GM21423 (cell line): ENCODE data around the gene SVEP1.

Experiments used
- ATAC-seq: cut with Tn5 transposase; IDR thresholded peaks from one replicate; pipeline ENCODE4 v1.9.1; 2021; ENCODE audit warnings: mild to moderate bottlenecking, moderate library complexity; ENCODE audit not compliant: unreplicated experiment

SVEP1 gene

DNA sequence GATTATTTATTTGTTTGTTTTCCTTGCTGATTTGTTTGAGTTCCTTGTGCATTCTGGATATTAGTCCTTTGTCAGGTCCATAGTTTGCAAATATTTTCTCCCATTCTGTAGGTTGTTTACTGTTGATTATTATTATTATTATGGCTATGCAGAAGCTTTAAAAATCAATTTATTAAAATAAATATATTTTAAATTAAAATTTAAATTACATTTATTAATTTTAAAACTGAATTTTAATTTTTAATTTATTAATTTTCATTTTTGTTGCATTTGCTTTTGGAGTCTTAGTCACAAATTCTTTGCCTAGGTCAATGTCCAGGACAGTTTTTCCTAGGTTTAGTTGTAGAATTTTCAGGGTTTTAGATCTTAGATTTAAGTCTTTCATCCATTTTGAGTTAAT is 50.9 kb downstream of the SVEP1 start:
- ATAC-seq: no peak

DNA sequence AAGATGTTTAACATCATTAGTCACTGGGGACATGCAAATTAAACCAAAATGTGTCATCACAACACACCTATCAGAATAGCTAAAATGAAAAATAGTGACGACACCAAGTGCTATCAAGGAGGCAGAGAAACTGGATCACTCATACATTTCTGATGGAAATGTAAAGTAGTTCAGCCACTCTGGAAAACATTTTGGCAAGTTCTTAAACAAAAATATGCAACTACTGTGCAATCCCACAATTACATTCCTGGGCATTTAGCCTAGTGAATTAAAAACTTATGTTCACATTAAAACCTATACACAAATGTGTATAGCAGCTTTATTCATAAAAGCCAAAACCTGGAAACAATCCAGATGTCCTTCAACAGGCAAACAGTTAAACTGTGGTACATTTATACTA is 53.1 kb downstream of the SVEP1 start:
- ATAC-seq: no peak

DNA sequence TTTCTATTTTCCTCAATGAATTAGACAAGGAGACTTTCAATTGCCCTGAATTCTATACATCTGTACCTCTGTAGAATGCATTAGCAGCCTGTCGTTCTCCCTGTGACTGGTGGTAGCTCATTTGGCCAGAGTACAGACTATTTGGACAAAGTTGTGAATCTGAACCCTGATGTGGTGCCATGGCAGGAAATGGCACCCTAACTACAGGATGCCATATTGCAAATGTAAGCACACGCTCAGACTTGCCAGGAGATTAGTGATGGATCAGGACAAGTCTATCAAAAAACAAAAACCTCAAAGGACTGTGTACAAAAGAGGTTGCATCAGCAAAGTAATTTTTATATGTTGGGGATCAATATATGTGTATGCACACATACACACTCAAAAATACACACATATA is 58.3 kb downstream of the SVEP1 start:
- ATAC-seq: no peak

DNA sequence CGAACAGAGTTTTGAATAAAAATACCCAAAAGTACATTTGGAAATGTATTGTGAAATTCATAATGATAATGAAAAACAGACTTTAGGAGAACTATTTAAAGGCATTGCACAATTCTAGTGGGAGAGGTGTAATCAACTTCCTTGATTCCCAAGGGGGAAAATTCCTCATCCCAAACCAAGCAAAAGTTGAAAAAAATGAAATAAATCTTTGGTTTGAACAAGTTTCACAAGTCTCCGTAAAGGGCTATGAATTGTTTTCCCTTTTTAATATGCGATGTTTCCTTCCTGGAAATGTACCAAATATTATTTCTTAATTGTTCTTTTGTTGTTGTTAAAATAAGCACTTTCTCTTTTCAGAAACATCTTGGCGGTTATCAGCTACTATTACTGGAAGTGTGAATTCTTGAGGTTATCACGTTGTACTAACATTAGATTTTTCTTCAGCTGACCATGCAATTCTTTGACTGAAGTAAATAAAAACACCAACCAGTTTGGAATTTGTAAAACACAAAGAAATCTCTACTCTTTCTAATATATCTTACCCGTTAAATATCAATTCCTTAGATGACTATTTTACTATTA is 59.3 kb downstream of the SVEP1 start:
- no peak for ATAC-seq

DNA sequence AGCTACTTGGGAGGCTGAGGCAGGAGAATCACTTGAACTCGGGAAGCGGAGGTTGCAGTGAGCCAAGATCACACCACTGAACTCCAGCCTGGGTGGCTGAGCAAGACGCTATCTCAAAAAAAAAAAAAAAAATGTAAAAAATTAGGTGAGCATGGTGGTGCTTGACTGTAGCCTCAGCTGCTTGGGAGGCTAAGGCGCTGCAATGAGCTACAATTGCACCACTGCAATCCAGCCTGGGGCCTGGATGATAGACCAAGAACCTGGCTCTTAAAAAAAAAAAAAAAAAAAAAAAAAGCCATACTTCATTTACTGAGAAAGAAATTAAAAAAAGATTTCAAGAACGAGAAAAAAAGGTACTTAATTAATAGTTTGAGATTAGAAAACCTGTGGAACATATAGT is 62.1 kb downstream of the SVEP1 start:
- no peak for ATAC-seq

DNA sequence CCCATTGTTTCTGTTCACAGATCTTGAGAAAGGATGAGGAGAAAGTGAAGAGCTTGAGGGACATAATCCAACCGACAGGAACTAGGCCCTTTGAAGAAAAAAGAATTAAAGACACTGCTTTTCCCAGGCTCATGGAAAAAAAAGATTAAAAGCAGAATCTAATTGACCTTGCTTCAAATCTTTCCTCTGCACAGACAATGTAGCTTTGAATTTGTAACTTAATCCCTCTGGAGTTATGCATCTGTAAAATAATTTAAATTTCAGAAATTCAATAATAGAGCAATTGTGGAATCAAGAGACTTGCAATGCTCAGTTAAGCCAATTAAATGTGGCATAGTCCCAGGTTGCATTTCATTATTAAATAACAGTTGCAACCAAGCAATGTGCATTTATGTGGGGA is 64.6 kb downstream of the SVEP1 start:
- ATAC-seq: no peak

DNA sequence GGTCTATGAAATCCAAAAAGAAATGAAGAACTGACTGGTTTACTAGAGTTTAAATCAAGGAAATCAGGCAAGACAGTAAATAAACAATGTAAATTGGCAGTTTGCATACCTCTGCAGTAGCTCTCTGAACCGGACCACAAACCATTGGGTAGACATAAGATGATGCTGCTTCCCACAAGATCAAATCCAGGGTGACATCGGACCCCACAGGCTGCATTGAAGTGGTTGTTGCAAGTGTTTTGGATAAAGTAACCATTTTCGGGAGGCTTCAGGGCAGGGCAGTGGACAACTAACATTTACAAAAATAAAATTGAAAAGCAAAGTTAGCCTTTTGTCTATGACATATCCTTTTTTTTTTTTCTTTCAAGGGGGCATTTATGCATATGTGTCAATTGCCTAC is 66.7 kb downstream of the SVEP1 start:
- ATAC-seq: no peak

DNA sequence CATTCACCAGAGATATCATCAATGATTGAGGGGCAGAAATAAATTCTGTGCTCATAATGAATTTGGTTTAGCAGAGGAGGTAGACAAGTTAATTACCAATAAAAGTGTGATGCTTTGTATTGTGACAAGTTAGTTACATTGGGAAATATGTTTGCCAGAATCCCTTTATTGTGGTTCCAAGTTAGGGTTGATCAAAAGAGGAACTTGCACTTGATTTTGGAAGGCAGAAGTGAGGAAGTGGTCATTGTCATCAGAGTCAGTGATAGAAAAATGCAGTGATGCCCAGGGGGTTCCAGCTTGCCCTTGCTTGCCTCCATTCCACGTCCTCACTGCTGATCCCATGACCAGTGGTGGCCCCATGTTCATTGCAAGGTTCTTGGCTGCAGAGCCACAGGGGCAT is 69.7 kb downstream of the SVEP1 start:
- no peak for ATAC-seq

DNA sequence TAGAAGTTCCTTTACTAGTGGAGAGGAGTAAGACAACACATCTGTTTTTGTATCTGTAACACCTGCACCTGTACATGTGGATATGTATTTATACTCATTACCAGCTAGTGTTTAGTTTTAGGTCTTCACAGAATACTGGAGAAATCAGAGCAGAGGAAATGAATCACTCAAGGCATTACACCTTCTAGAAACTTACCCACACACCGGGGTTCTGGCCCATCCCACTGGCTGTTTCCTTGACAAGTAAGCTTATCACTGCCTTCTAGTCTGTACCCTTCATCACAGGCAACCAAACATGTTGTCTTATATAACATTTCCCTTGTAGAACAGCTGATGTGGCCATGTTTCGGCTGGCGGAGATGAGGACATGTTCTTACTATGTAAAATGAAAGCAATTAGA is 76.7 kb downstream of the SVEP1 start:
- ATAC-seq: no peak

DNA sequence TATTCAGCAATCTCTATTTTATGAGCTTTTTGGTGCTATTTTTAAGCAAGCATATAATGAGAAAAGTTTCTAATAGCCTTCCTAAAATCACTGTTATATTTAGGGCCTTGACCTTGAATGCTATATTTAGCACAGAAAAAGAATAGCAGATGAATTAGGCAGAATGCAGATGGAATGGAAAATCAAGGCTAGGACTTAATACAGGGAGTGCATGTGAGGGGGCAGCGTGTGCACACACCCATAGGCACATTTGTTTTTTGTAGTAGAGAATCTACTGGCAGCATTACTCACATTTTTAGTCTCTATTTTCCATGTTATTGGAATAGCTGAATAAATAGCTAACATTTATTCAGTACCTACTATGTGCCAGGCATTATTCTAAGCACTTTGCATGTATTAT is 79.9 kb downstream of the SVEP1 start:
- ATAC-seq: no peak

DNA sequence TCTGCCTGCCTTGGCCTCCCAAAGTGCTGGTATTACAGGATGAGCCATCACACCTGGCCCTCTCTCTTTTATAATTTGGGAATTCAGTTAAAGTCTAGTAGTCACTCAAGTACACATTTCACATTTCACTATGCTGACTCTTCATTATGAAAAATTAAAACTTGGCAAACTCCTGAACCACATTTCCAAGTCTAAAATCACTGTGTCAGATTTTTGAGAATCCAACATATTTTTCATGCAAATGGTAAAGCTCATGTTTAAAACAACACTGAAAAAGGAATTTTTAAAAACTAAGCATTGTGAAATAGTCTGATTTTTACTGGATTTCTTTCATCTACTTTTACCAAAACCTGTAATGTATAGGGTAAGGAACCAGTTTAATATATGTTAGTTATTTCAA is 92.3 kb downstream of the SVEP1 start:
- ATAC-seq: no peak

DNA sequence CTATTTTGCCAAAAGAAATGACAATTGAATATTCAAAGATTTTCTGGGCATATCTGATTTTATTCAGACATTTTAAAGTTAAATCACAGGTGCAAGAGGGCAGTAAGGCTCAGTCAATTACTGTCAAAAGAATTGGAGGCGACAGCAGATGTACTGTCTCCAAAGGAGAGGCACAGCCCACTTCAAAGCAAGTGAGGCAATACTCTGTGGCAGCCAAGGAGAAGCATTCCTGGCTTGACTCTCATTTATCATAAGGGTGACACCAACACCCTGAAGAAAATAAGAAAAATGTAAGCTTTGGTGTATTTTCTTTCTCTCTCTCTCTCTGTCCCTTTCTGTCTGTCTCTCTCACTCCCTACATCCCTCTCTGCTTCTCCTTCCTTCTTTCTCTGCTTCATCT is 93.3 kb downstream of the SVEP1 start:
- no peak for ATAC-seq

DNA sequence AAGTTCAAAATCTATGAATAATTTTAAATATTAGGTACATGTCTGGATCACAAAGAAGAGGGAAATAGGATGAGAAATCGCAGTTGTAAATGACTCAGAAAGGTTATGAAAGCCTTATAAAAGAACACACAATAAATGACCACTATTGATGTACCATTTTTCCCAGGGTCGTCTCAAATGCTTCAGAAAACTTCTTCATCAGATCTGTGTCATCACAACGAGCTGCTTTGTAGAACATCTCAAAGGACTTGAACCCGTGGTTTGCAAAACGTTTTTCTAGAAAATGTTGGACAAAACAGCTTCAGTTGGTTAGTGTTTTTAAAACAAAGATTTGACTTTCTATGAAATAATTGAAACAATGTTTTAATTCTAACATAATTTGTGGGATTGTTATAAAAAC is 100.1 kb downstream of the SVEP1 start:
- no peak for ATAC-seq

DNA sequence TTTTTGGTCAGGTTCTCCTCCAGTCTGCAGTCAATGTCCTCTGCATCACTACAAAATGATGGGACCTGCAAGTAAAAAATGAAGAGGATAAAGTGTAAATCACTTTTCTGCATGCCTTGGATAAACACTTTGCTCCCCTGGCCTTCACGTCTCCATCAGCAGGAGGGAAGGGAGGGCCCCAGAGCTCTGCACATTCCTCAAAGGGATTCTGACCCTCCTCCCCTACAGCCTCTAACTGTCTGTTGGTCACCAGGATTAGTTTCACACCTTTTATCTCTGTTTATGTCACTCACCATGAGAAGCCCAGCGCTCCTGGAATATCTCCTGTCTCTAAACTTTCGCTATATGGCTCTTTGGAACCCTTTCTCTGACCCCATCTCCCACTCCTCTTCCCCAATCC is 103.3 kb downstream of the SVEP1 start:
- ATAC-seq: no peak

DNA sequence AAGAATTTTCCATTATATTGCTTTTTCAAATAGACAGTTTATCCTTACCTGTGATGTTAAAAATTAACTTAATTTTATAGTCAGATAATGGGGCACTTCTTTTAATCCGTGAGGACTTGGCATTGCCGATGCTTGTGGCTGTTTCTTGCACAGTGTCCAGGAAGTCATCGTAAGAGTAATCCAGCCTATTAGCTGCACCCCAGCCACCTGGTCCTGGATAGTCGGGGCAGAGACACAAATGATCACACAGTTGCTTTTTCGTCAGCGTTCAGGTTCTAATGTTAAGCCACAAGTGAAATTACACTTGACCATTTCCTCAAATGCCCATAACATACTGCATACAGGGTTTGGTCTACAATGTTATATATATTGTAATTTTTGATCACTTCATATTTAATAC is 107.4 kb downstream of the SVEP1 start:
- no peak for ATAC-seq

DNA sequence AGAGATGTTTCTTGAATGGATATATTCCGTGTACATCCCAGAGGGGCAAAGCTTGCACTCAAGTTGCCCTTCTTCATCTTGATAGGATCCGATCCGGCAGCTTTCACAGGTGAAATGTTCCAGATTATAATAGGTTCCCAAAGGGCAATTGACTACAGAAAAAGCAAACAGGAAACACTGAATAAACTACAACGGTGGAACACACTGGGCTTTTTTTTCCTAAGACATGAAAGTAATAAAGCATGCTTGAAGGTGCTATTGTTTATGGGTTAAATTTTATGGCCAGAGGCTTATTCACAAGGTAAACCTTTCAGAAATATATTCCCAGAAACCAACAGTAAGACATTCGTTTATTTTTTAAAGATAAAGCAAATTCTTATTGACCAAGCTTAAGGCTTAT is 110.6 kb downstream of the SVEP1 start:
- no peak for ATAC-seq

DNA sequence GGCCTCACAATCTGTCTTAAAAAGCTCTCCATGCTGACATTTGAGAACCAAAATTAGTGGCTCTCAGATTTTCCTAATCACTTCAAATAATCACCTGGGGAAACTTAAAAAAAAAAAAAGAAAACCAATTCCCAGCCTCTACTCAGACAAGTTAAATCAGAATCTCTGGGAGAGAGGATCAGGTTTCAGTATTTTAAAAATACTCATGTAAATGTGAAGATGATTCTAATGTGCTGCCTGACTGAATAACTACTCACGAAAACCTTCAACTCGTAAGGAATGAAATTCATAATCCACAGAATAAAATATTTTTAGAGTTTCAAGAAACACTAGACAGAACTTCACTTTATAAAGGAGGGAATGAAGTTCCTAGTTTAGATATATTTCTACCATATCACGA is 114.4 kb downstream of the SVEP1 start:
- ATAC-seq: no peak

DNA sequence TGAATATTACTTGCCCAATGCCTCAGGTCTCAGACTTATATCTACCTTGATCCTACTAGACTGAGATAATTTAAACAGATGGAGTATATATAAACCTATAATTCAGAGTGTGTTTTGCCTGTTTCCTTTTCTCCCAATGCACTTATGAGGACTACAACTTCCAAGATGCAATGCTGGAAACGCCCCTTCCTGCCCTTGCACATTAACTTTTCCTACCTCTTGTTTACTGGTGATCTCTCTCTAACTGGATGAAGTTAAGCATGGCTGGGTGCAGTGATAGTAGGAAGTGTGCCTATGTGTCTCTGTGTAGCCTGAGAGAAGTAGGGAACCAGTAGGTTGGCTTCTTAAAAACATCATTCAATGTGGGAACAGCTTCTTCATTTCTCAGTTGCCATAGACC is 115.2 kb downstream of the SVEP1 start:
- no peak for ATAC-seq

DNA sequence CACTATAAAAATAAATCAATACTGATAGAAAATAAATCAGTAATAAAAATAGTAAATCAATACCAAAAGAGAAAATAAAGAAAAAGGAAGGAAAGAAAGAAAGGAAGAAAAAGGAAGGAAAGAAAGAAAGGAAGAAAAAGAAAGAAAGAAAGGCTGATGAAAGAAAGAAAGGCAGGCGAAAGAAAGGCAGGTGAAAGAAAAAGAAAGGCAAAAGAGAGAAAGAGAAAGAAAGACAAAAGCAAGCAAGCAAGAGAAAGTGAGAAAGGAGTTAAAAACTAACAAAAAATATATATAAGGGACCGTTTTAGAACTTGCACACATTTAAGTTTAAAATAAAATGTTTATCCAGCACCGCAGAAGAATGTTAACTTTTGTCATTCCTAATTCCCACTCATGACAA is 116.0 kb downstream of the SVEP1 start:
- no peak for ATAC-seq

DNA sequence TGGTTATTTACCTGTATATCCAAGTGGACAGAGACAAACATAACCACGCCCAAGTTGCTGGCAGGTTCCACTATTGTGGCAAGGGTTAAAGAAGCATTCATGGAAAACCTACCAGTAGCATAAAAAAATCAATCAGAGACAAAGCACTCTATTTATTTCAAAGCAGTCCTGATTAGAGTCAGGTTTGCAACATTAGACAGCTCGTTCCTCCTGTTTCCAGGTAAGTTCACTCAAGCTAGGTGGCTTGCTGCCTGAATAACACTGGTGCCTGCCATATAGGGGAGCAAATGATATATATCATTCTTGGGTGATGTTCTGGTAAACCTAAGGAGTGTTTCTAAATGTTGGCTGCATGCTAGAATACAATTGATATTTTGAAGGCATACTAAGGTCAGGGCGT is 122.3 kb downstream of the SVEP1 start:
- ATAC-seq: no peak

DNA sequence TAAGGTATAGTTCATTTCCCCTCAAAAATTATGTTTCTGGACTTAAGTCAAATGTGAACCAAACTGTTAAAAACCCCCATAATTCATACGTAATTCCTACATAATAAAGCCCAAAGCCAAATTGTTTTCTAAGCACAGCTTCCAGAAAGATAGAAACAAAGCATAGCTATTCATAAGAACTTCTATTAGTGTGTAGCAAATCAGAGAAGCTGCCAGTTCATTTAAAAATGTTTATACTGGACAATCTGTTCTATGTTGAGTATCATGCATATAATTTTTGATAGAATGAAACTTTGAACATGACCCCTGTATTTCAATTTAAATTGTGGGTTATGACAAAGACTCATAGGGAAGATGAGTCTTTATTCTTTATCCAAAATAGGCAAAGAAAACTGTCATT is 122.9 kb downstream of the SVEP1 start:
- ATAC-seq: no peak

DNA sequence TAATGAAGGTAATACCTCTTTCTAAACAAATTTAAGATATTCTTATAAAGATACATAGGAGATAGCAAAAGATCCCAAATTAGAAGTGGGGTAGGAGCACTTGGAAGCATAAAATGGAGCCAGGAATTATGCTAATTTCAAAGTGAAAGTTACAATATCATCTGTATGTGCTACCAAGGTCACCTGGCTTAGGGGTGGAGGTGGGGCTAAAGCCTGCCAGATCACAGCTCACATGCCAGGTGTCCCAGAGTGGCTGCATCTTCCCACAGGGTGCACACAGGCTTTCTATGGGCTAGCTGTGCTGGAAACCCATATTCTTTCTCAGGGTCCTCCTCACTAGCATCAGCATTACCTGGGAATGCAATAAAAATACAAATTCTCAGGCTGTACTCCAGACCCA is 123.7 kb downstream of the SVEP1 start:
- no peak for ATAC-seq

DNA sequence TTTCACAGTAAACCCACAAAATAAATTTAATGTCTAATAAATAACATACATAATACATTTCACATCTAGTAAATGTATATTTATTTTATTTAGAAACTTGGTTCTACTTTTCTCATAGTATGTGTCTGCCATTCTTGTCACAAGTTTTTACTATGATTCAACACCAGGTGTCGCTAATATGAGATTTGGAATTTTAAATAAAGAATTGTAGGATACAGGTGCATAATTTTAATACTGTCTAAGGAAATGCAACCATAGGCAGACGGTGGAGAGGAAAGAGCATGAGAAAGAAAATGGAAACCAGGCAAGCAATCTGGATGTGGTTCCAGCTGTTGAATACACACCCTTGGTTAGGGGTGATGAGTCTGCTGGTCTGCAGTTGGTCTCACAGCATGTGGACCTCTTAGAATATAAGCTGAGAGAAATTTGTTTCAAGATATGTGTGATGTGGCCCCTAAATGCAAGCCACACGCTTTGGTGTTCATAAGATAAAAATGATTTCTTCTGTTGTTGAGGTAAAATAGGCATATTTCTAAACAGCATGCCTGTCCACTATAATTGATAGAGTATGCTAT is 127.2 kb downstream of the SVEP1 start:
- ATAC-seq: no peak
